Measurements from ENCODE around the gene DUSP1.
A peak's percentile ranks its signal among the peaks of the same experiment; 100 is the strongest.

- TF ChIP-seq CTCF (IDR thresholded peaks at IDR 0.05; ENCODE audit: poor library complexity, severe bottlenecking) = no peak
- peak; percentile 25 for TF ChIP-seq POLR2AphosphoS5 (IDR thresholded peaks at IDR 0.05)
Measured at GRCh38 chr5:172769616-172770373, 1.2 kb downstream of the DUSP1 start.

Data from neural cell (in vitro differentiated cells).